GM21529 (cell line): Measurements from ENCODE around the gene PEX26.
"Not testable (repeated sequence)": the region's sequence is repeated elsewhere in the genome, so short reads cannot be mapped to it uniquely, and the experiment has no call there.

Experiments used
- ATAC-seq: cut with Tn5 transposase; IDR thresholded peaks from one replicate; pipeline ENCODE4 v1.9.1; 2021; ENCODE audit not compliant: unreplicated experiment

The PEX26 gene

DNA sequence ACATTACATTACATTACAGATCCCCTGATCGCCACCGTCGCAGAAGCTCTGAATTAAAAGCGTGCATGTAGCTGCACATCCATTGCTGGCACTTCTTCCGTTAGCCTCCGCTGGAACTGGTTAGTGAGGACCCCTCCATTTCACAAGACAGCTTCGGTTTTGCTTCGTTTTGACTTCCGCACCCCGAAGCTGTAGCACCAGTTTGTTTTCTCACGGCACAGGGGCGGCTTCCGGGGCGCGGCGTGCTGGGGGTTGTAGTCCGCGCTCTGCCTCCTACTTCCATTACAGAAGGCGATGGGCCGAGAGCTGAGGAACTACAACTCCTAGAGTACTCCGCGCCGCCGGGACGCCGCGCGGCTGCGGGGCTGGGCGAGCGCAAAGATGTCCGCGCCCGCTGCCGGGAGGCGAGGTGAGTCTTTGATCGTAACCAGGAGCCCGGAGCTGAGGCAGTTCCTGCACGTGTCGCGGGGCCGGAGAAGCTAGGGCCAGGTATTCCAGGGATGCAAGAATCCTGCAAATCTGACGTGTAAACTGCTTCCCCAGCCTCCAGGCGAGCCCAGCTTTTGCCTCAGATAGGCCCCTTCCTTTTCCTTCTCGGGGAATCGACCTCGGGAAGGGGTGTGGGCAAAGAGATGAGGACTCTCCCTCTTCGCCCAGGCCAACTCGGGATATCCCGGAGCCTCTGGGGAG, at the start of gene PEX26:
TSS of gene PEX26 (plus strand) at position 352 of the 690 bp plus-strand sequence. CDS start 387 bp downstream, outside the sequence.
- ATAC-seq: peak; percentile 91

DNA sequence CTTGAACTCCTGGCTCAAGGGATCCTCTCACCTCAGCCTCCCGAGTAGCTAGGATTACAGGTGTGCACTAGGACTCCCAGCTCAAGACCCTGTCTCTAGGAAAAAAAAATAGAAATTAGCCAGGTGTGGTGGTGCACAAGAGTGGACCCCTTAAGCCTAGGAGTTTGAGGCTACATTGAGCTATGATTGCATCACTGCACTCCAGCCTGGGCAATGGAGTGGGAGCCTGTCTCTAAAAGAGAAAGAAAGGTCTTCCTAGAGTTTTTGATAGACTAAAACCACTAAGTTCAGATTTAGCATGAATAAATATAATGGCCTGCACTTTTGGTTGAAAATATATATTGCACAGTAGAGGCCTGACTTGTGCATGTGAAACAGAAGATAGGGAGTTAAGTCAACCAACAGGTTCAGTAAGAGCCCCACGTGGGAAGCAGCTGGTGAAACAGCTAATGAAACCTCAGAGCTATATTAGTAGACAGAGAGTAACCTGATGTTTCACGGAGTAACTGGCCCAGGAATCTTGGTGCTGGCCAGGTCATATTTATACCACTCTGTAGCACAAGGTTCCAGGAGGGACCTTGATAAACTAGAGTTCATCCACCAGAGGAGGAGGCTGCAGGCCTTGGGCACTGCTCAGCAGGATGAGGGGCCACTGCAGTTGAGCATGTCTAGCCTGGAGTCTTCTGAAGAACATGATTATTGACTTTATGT, 48.8 kb upstream of the PEX26 start:
- no peak for ATAC-seq

DNA sequence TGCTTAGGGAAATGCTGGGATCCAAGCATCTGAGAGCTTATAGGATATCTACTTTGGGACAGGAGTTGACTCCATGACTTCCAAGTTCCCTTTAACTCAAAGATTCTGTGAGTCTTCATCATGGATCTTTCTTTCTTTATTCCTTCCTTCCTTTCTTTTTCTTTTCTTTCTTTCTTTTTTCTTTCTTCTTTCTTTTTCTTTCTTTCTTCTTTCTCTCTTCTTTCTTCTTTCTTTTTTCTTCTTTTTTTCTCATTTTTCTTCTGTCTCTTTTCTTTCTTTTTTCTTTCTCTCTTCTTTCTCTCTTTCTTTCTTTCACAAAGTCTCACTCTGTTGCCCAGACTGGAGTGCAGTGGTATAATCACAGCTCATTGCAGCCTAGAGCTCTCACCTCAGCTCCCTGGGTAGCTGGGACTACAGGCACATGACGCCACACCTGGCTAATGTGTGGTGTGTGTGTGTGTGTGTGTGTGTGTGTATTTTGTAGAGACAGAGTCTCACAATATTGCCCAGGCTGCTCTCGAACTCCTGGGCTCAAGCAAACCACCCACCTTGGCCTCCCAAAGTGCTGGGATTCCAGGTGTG, 48.0 kb upstream of the PEX26 start:
- ATAC-seq: no peak

DNA sequence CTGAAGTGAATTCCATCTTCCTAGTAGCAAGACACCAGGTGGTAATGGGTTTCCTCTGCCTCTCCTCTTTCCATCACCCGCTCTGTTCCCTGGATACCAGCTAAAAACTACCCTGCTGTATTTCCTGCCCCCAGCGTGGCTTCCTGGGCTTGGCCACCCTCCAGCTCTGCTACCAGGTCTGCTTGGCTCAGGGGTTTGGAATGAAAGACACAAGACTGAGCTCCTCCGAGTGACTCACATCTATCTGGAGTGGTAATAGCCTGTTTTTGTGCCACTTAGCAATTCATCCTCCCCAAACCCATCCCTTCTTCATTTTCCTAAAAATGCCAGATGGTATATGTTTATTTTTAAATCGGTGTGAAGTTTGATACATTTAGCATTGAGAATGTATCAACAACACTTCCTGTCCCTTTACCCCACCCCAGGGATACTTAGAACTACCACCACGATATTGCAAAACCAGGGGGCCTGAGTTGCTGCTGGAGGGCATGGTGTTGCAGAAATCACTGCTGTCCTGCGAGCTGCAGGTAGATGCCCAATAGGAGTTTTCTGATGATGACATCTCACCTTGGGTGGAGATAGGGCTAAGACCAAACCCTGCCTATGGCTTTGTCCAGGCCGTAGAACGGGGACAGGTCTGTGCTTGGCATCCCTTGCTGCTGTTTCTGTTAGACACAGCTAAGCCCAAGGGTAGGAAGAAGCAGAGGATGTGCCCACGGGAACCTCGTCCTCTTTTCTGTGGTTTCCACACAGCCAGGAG, 45.9 kb upstream of the PEX26 start:
- ATAC-seq: no peak

DNA sequence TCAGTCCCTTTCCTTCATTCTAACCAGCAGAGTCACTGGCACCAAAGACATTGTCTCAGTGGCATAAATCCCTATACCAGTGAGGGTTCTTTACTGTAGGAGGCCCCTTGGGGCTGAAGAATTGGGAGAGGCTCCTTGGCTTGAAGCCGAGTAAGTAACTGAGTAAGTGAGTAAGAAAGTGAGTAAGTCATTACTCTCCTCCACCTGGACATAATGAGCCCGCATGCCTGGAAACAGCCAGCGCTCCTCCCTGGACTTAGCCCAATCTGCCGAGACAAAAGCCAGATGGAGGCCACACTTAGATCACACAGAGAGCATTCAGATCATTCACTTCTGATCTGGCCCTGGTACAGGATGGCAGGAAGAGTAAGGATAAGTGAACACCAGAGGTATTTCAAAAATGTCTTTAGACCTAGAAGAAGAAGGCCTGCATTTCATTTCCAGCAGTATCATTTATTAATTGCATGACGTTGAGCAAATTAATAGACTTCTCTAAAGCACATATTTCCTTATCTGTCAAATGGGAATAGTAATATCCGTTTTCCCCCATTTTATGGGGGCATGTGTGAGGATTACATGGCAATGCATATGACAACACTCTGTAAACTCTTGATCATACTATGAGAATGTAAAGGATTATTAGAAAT, 45.2 kb upstream of the PEX26 start:
- ATAC-seq: no peak

DNA sequence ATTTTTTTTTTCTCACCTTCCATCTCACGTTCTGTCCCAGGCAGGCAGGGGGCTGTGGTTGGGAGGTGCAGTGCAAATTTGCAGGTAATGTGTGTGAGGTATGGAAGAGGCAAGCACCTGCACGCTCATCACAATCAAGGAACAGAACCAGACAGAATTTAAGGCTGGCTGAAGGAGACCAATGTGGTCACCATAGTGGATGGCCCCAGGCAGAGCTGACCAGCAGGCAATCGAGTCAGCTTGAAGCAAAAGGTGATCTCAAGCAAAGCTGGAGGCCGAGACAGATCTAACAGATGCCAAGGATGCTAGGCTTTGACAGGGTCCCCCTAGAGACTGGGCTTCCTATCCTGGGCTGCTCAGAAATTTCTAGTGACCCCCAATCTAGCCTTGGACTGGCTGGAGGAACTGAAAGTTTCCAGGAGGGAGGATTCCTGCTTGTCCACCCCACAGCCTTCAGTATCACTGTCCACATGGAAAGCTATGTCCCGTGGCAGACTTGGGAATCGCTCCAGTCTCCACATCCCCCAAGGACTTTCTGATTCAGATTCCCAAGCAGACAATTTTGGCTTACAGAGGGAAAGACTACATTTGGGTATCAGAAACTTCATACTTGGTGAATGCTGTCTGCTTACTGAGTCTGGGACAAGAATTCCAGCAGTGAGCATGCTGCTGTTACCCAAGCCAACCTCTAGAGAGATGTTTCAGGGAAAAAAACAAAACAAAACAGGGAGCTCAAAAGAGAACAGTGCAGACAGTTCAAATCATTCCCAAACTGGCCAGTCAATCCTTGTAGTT, 44.4 kb upstream of the PEX26 start:
- ATAC-seq: no peak

DNA sequence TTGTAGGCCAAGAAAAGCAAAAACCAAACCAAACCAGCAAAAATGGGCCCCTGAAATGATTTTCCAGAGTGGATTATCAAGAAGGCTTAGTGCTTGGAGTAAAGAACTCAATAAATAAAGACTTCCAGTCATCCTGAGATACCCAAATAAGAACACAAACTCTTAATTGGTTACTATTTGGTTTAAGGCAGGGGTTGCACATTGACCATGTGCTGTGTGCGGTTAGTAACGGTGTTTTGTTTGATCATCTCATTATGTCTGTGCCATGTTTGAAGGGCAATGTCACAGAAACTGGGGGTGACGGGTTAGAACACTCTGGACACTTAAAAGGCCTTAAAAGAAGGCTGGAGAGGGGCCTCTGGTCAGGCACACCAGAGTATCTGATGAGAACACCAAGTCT, 43.7 kb upstream of the PEX26 start:
- no peak for ATAC-seq

- no peak for ATAC-seq
Observed at GRCh38 chr22:18035751-18036150, 42.0 kb upstream of the PEX26 start.

- not testable (repeated sequence) for ATAC-seq
Observed at GRCh38 chr22:18040898-18041297, 36.9 kb upstream of the PEX26 start.

- no peak for ATAC-seq
Observed at GRCh38 chr22:18042685-18043084, 35.1 kb upstream of the PEX26 start.

DNA sequence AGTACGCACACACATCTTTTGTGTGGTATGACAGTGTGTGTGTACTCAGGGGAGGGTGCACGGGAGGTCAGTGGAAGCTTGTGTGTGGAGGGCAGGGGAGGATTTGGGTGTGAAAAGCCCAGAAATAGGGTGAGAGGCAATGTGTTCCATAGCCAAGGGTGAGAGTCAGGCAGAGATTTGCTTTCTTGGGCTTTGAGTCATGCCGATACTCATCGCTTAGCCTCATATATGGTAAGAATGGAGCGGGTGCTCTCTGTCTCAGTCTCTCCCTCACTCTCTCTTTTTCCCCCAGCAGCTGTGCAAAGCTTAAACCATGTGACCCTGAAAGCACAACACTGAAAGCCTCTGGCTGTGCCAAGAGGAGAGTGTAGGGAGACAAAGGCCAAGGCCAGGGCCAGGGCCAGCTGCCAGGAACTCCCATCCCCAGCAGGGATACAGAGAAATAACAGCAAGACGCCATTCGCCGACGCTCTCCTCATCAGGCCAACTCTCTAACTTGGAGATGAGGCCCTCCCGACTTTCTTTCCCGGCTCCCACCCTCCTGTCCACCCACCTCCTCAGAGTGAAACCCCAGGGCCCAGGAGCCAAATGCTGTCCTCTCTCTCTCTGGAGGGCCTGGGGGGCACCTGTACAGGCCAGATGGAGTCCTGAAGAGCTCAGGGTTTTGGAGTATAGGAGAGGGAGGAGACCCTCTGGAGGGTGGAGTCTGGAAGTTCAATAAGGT, 33.1 kb upstream of the PEX26 start:
- no peak for ATAC-seq

- ATAC-seq: no peak
Observed at GRCh38 chr22:18045794-18046193, 32.0 kb upstream of the PEX26 start.

GRCh38 chr22:18048041-18048440, 29.7 kb upstream of the PEX26 start:
- no peak for ATAC-seq

- no peak for ATAC-seq
Observed at GRCh38 chr22:18048441-18048898, 29.3 kb upstream of the PEX26 start.

GRCh38 chr22:18050065-18050464, 27.7 kb upstream of the PEX26 start:
- no peak for ATAC-seq

- not testable (repeated sequence) for ATAC-seq
Observed at GRCh38 chr22:18051113-18051512, 26.7 kb upstream of the PEX26 start.

DNA sequence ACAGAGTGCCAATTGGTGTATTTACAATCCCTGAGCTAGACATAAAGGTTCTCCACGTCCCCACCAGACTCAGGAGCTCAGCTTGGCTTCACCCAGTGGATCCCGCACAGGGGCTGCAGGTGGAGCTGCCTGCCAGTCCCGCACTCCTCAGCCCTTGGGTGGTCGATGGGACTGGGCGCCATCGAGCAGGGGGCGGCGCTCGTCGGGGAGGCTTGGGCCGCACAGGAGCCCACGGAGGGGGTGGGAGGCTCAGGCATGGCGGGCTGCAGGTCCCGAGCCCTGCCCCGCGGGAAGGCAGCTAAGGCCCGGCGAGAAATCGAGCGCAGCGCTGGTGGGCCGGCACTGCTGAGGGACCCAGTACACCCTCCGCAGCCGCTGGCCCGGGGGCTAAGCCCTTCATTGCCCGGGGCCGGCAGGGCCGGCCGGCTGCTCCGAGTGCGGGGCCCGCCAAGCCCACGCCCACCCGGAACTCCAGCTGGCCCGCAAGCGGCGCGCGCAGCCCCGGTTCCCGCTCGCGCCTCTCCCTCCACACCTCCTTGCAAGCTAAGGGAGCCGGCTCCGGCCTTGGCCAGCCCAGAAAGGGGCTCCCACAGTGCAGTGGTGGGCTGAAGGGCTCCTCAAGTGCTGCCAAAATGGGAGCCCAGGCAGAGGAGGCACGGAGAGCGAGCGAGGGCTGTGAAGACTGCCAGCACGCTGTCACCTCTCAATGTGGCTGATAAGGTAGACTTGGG, 24.4 kb upstream of the PEX26 start:
- ATAC-seq: not testable (repeated sequence)

- no peak for ATAC-seq
Observed at GRCh38 chr22:18055619-18056160, 22.1 kb upstream of the PEX26 start.
